H9 (cell line): ENCODE measurements around the gene PRKCG. TPM values are rescaled to one million over a fixed set of nuclear protein-coding genes. Genes with fewer than 3 reads are reported as not detected.

ENCODE experiments used
- DNase-seq: peaks from one replicate; pipeline ENCODE4 v3.0.0-alpha.2; 2017
- H2AFZ ChIP-seq: one replicate; pipeline ENCODE4 v1.6.1; 2013; ENCODE audit warnings: mild to moderate bottlenecking, low read length, control low read depth, moderate library complexity
- H2AK5ac ChIP-seq: 2 replicates; pipeline ENCODE4 v1.6.1; 2013; ENCODE audit warnings: low read length, control low read depth, mixed read lengths; ENCODE audit not compliant: insufficient read length
- H2BK120ac ChIP-seq: one replicate; pipeline ENCODE4 v1.6.1; 2013; ENCODE audit warnings: low read depth, mild to moderate bottlenecking, low read length, control low read depth, inconsistent platforms; ENCODE audit not compliant: poor library complexity, severe bottlenecking
- H2BK12ac ChIP-seq: 2 replicates; pipeline ENCODE4 v1.6.1; 2013; ENCODE audit warnings: low read length, control low read depth, mixed read lengths, low read depth; ENCODE audit not compliant: insufficient read length
- H2BK15ac ChIP-seq: 2 replicates; pipeline ENCODE4 v1.6.1; 2013; ENCODE audit warnings: low read depth, low read length, control low read depth
- H2BK20ac ChIP-seq: one replicate; pipeline ENCODE4 v1.6.1; 2013; ENCODE audit warnings: low read depth, mild to moderate bottlenecking, low read length, control low read depth, inconsistent platforms; ENCODE audit not compliant: poor library complexity, severe bottlenecking
- H2BK5ac ChIP-seq: 2 replicates; pipeline ENCODE4 v1.6.1; 2013; ENCODE audit warnings: low read length, control low read depth, mixed read lengths; ENCODE audit not compliant: insufficient read length
- H3K14ac ChIP-seq: 2 replicates; pipeline ENCODE4 v1.6.1; 2013; ENCODE audit warnings: low read length, control low read depth; ENCODE audit not compliant: insufficient read depth
- H3K18ac ChIP-seq: 2 replicates; pipeline ENCODE4 v1.6.1; 2013; ENCODE audit warnings: low read depth, mild to moderate bottlenecking, mixed read lengths, low read length, control low read depth; ENCODE audit not compliant: insufficient read length
- H3K23ac ChIP-seq: 2 replicates; pipeline ENCODE4 v1.6.1; 2013; ENCODE audit warnings: low read length, control low read depth, mixed read lengths, low read depth; ENCODE audit not compliant: insufficient read length
- H3K23me2 ChIP-seq: 2 replicates; pipeline ENCODE4 v1.6.1; 2013; ENCODE audit warnings: low read depth, mild to moderate bottlenecking, mixed read lengths, low read length, control low read depth; ENCODE audit not compliant: insufficient read length, poor library complexity, severe bottlenecking
- H3K27ac ChIP-seq: 2 replicates; pipeline ENCODE4 v1.5.1; 2013; ENCODE audit warnings: low read length, control low read depth, mixed read lengths, low read depth; ENCODE audit not compliant: insufficient read length
- H3K27me3 ChIP-seq: 2 replicates; pipeline ENCODE4 v1.6.1; 2013; ENCODE audit warnings: low read length, control low read depth, inconsistent platforms; ENCODE audit not compliant: insufficient read depth
- H3K4ac ChIP-seq: 2 replicates; pipeline ENCODE4 v1.6.1; 2013; ENCODE audit warnings: low read depth, mild to moderate bottlenecking, control low read depth, inconsistent platforms, low read length, moderate library complexity
- H3K4me1 ChIP-seq: 2 replicates; pipeline ENCODE4 v1.6.1; 2013; ENCODE audit warnings: low read length, control low read depth, inconsistent platforms; ENCODE audit not compliant: insufficient read depth
- H3K4me2 ChIP-seq: 2 replicates; pipeline ENCODE4 v1.6.1; 2013; ENCODE audit warnings: low read length, control low read depth, mixed read lengths; ENCODE audit not compliant: insufficient read length, insufficient read depth
- H3K56ac ChIP-seq: 2 replicates; pipeline ENCODE4 v1.6.1; 2013; ENCODE audit warnings: low read depth, mild to moderate bottlenecking, mixed read lengths, low read length, control low read depth; ENCODE audit not compliant: insufficient read length
- H3K79me1 ChIP-seq: 2 replicates; pipeline ENCODE4 v1.6.1; 2013; ENCODE audit warnings: low read depth, mild to moderate bottlenecking, moderate library complexity, low read length, control low read depth, inconsistent platforms; ENCODE audit not compliant: insufficient read depth, poor library complexity, severe bottlenecking
- H3K79me2 ChIP-seq: 2 replicates; pipeline ENCODE4 v1.6.1; 2013; ENCODE audit warnings: low read length, control low read depth, inconsistent platforms; ENCODE audit not compliant: insufficient read depth
- H3K9ac ChIP-seq: 2 replicates; pipeline ENCODE4 v1.6.1; 2013; ENCODE audit warnings: low read length, control low read depth, mixed read lengths; ENCODE audit not compliant: insufficient read length; ENCODE audit errors: extremely low read depth
- H3K9me3 ChIP-seq: one replicate; pipeline ENCODE4 v1.6.1; 2013; ENCODE audit warnings: low read depth, low read length, inconsistent platforms; ENCODE audit not compliant: control insufficient read depth
- H3T11ph ChIP-seq: one replicate; pipeline ENCODE4 v1.6.1; 2013; ENCODE audit warnings: mild to moderate bottlenecking, low read length, control low read depth, inconsistent platforms
- H4K20me1 ChIP-seq: one replicate; pipeline ENCODE4 v1.6.1; 2013; ENCODE audit not compliant: control insufficient read depth, insufficient read length, insufficient read depth
- H4K5ac ChIP-seq: 2 replicates; pipeline ENCODE4 v1.6.1; 2013; ENCODE audit warnings: low read depth, mild to moderate bottlenecking, mixed read lengths, low read length, control low read depth; ENCODE audit not compliant: insufficient read length
- H4K8ac ChIP-seq: replicated peaks from 2 replicates; pipeline ENCODE4 v1.6.1; 2013; ENCODE audit warnings: low read length, control low read depth, mixed read lengths, low read depth; ENCODE audit not compliant: insufficient read length
- H4K91ac ChIP-seq: 2 replicates; pipeline ENCODE4 v1.6.1; 2013; ENCODE audit warnings: low read depth, mild to moderate bottlenecking, moderate library complexity, mixed read lengths, low read length, control low read depth; ENCODE audit not compliant: insufficient read length
- H3K27ac Mint-ChIP-seq, 3 experiments: 2 replicates in 2 of 3; 3 replicates in 1 of 3; pipeline ENCODE4 v1.8.0; 2020 to 2021; ENCODE audit warnings: mixed read lengths in 3 of 3, mild to moderate bottlenecking in 1 of 3, moderate library complexity in 1 of 3
- H3K27me3 Mint-ChIP-seq: 2 replicates; pipeline ENCODE4 v1.8.0; 2021; ENCODE audit warnings: low read depth, mild to moderate bottlenecking, moderate library complexity, mixed read lengths
- H3K36me3 Mint-ChIP-seq, 3 experiments: 2 replicates in 2 of 3; 3 replicates in 1 of 3; pipeline ENCODE4 v1.8.0; 2020 to 2021; ENCODE audit warnings: low read depth in 3 of 3, mixed read lengths in 3 of 3; ENCODE audit not compliant: insufficient read depth in 1 of 3
- H3K4me1 Mint-ChIP-seq, 2 experiments: 2 replicates each; pipeline ENCODE4 v1.8.0; 2020; ENCODE audit warnings: mixed read lengths in 2 of 2
- H3K4me3 Mint-ChIP-seq, 2 experiments: 2 replicates in 1 of 2; 3 replicates in 1 of 2; pipeline ENCODE4 v1.8.0; 2020 to 2021; ENCODE audit warnings: mild to moderate bottlenecking in 2 of 2, mixed read lengths in 2 of 2, moderate library complexity in 1 of 2
- H3K9me3 Mint-ChIP-seq, 2 experiments: 2 replicates in 1 of 2; 3 replicates in 1 of 2; pipeline ENCODE4 v1.8.0; 2020; ENCODE audit warnings: mild to moderate bottlenecking in 2 of 2, mixed read lengths in 2 of 2, moderate library complexity in 1 of 2
- CTCF ChIP-seq: fragments of 200-600 bp; sonication (generic); conservative IDR thresholded peaks from 3 replicates; pipeline ENCODE4 v1.8.0; 2021; ENCODE audit warnings: antibody characterized with exemption, mild to moderate bottlenecking
- WGBS: extraction: QIAGEN DNeasy Blood & Tissue Kit; methylation state at CpG from one replicate; pipeline ENCODE4 v1.1.7; 2013; ENCODE audit warnings: missing lambda C conversion rate, low lambda C conversion rate, mixed read lengths; ENCODE audit not compliant: insufficient read length; ENCODE audit errors: extremely low coverage; 5-methylcytosine and 5-hydroxymethylcytosine counted together
- total RNA-seq: library from RNA; stranded (reverse); gene quantifications from 2 replicates; pipeline ENCODE4 v1.2.1, GENCODE V29; 2021

PRKCG gene
- total RNA-seq, 1 experiment from 2014 or later = 8.8 TPM

DNA sequence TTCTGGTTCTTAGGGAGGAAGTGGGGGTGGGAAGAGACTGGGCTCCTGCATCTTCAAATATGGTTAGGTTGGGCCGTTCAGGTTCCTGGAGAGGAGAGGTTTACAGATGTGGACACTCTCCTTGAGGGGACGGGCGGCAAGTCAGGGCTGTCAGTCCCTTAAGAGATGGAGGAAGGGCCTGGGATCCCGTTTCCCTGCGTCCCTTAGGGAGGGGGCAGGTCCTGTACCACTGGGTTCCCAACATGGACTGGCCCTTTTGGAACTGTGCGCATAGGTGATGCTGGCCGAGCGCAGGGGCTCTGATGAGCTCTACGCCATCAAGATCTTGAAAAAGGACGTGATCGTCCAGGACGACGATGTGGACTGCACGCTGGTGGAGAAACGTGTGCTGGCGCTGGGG lies 16.2 kb downstream of the PRKCG start:
- no peak overlapping the region for H3K27ac ChIP-seq
- H3K27me3 Mint-ChIP-seq = peaks cover 10% of the 10 kb centered on the region
- no peak for DNase-seq
- peak overlapping the region; percentile 70 to 84 for H3K4me3 Mint-ChIP-seq
- H3K79me2 ChIP-seq = no peaks in the 10 kb centered on the region
- H2AK5ac ChIP-seq = no peak overlapping the region
- no CpG with 5 or more reads among the region's 16 CpGs for WGBS
- H3K23me2 ChIP-seq = peaks cover 6% of the 10 kb centered on the region
- H3K14ac ChIP-seq = no peak overlapping the region
- 0 out of 2 replicates have a peak, but pooled peaks cover 3% of the 10 kb centered on the region for H3K4me1 ChIP-seq
- TF ChIP-seq CTCF = no peak
- H4K20me1 ChIP-seq = no peaks in the 10 kb centered on the region
- H3K9me3 Mint-ChIP-seq = no peaks in the 10 kb centered on the region; a peak in 1 of 5 replicates
- no peak overlapping the region for H3T11ph ChIP-seq
- H3K56ac ChIP-seq = no peak overlapping the region
- H4K8ac ChIP-seq = no peak overlapping the region
- H3K4me1 Mint-ChIP-seq = peaks cover 35 to 48% of the 10 kb centered on the region in 2 experiments
- peaks cover 10 to 14% (median 14%) of the 10 kb centered on the region in 3 experiments; a peak in 5 of 7 replicates for H3K36me3 Mint-ChIP-seq
- no peak overlapping the region for H2AFZ ChIP-seq
- no peaks in the 10 kb centered on the region for H3K27me3 ChIP-seq
- H2BK120ac ChIP-seq = no peak overlapping the region
- H3K4me2 ChIP-seq = peak overlapping the region; percentile 65
- H3K9me3 ChIP-seq = no peaks in the 10 kb centered on the region
- no peak overlapping the region for H2BK15ac ChIP-seq
- no peak overlapping the region for H3K4ac ChIP-seq
- no peaks in the 10 kb centered on the region for H3K79me1 ChIP-seq
- H2BK20ac ChIP-seq = no peak overlapping the region
- H3K9ac ChIP-seq = no peak overlapping the region
- H4K91ac ChIP-seq = no peak overlapping the region
- no peak overlapping the region for H2BK12ac ChIP-seq
- H4K5ac ChIP-seq = no peak overlapping the region
- no peak overlapping the region for H2BK5ac ChIP-seq
- no peak overlapping the region for H3K23ac ChIP-seq
- peak overlapping the region in 2 of 3 experiments; percentile 35 to 83; a peak in 3 of 7 replicates for H3K27ac Mint-ChIP-seq
- H3K18ac ChIP-seq = no peak overlapping the region
